DND-41 (cell line): ENCODE measurements around the gene DDX18.

Experiments
- EZH2 ChIP-seq: IDR thresholded peaks from 3 replicates; pipeline ENCODE4 v1.6.1; 2012; ENCODE audit warnings: borderline replicate concordance, low read depth, mild to moderate bottlenecking, moderate library complexity, low read length, inconsistent platforms; ENCODE audit not compliant: severe bottlenecking
- TF ChIP-seq, protein P1 (sequence below): IDR thresholded peaks from 2 replicates; pipeline ENCODE4 v1.5.1; 2012; ENCODE audit warnings: borderline replicate concordance, low read length, moderate library complexity, mild to moderate bottlenecking; ENCODE audit not compliant: poor library complexity, severe bottlenecking; ENCODE audit errors: extremely low read depth

DNA sequence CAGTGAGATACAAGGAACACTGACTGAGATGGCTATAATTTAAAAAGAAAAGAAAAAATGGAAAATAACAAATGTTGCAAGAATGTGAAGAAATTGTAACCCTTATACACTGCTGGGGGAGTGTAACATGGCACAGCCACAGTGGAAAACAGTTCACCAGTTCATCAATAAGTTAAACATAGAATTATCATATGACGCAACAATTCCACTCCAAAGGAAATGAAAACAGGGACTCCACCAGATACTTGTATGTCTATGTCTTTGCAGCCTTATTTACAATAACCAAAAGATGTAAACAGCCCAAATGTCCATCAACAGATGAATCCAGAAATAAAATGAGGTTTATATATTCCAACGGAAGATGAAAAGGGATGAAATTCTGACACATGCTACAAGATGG, 30.8 kb downstream of the DDX18 start:
- TF ChIP-seq, protein P1, sequence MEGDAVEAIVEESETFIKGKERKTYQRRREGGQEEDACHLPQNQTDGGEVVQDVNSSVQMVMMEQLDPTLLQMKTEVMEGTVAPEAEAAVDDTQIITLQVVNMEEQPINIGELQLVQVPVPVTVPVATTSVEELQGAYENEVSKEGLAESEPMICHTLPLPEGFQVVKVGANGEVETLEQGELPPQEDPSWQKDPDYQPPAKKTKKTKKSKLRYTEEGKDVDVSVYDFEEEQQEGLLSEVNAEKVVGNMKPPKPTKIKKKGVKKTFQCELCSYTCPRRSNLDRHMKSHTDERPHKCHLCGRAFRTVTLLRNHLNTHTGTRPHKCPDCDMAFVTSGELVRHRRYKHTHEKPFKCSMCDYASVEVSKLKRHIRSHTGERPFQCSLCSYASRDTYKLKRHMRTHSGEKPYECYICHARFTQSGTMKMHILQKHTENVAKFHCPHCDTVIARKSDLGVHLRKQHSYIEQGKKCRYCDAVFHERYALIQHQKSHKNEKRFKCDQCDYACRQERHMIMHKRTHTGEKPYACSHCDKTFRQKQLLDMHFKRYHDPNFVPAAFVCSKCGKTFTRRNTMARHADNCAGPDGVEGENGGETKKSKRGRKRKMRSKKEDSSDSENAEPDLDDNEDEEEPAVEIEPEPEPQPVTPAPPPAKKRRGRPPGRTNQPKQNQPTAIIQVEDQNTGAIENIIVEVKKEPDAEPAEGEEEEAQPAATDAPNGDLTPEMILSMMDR, result no peak
- TF ChIP-seq EZH2, result no peak
